ENCODE measurements around the gene PTBP2.
"Not testable (repeated sequence)": the region's sequence is repeated elsewhere in the genome, so short reads cannot be mapped to it uniquely, and the experiment has no call there.

The PTBP2 gene

DNA sequence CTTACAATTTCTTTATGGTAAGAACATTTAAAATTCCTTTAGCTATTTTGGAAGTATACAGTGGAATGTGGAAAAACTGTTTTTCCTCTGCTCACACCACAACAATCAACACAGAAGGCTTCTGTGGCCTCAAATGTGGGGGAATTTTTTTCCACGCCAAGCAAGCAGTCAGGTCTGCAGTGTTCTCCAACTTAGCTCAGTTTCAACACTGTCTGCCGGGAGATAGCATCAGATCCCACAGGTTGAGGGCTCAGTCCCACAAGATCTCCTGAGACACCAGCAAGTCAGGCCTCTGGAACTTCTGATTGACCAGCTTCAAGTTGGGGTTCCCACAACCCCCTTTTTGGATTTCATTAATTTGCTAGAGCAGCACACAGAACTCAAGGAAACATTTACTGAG is 50.3 kb downstream of the PTBP2 start:
- Histone ChIP-seq H3K4me1 (ENCODE audit: control insufficient read depth, insufficient read depth, low read length) (peaks cover 8% of the 10 kb centered on the region; the same call in 1 of the 2 replicates), H3K9me3 (ENCODE audit: control insufficient read depth, insufficient read depth, low read depth, low read length) (no peaks in the 10 kb centered on the region), H3K27ac (ENCODE audit: low read depth, low read length) (no peak overlapping the region), H3K9ac (ENCODE audit: low read length) (no peak overlapping the region), H3K36me3 (ENCODE audit: control insufficient read depth, insufficient read depth, low read length) (peaks cover 62% of the 10 kb centered on the region), H3K27me3 (ENCODE audit: control insufficient read depth, insufficient read depth, low read length) (no peaks in the 10 kb centered on the region), H3K4me3 (ENCODE audit: low read depth, low read length) (no peak overlapping the region)

DNA sequence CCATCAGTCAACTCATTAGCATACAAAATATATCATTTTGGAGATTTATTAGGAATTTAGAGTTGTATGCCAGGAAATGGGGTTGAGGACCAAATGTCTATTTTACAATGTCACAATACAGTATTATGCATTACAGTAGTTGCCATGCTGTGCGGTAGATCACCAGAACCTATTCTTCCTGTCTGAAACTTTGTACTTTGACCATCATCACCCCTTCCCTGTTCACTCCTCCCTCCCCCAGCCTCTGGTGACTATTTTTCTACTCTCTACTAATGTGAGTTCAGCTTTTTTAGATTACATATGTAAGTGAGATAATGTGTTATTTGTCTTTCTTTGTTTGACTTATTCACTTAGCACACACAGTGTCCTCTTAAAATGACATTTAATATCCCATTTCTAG is 50.8 kb downstream of the PTBP2 start:
- H3K4me3 ChIP-seq (ENCODE audit: low read depth, low read length): no peak overlapping the region
- no peak overlapping the region for H3K27ac ChIP-seq (ENCODE audit: low read depth, low read length)
- no peaks in the 10 kb centered on the region for H3K27me3 ChIP-seq (ENCODE audit: control insufficient read depth, insufficient read depth, low read length)
- no peak overlapping the region for H3K9ac ChIP-seq (ENCODE audit: low read length)
- H3K4me1 ChIP-seq (ENCODE audit: control insufficient read depth, insufficient read depth, low read length): peaks cover 8% of the 10 kb centered on the region; the same call in 1 of the 2 replicates
- peaks cover 67% of the 10 kb centered on the region for H3K36me3 ChIP-seq (ENCODE audit: control insufficient read depth, insufficient read depth, low read length)
- no peaks in the 10 kb centered on the region for H3K9me3 ChIP-seq (ENCODE audit: control insufficient read depth, insufficient read depth, low read depth, low read length)

DNA sequence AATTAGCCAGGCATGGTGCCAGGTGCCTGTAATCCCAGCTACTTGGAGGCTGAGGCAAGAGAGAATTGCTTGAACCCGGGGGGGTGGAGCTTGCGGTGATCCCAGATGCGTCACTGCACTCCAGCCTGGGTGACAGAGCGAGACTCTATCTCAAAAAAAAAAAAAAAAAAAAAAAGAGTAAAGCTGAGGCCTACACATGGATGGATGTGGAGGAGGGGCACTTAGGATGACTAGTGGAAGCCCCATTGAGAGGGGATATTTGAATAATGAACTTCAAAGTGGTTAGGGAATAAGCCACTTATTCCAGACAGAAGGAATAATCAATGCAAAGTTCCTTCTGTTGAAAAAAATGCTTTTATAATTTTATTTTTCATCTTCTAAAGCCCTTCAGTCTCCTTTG is 51.4 kb downstream of the PTBP2 start:
- Histone ChIP-seq H3K9ac (ENCODE audit: low read length) (no peak overlapping the region), H3K27ac (ENCODE audit: low read depth, low read length) (no peak overlapping the region), H3K4me1 (ENCODE audit: control insufficient read depth, insufficient read depth, low read length) (peaks cover 8% of the 10 kb centered on the region; the same call in 1 of the 2 replicates), H3K4me3 (ENCODE audit: low read depth, low read length) (no peak overlapping the region), H3K9me3 (ENCODE audit: control insufficient read depth, insufficient read depth, low read depth, low read length) (no peaks in the 10 kb centered on the region), H3K27me3 (ENCODE audit: control insufficient read depth, insufficient read depth, low read length) (no peaks in the 10 kb centered on the region), H3K36me3 (ENCODE audit: control insufficient read depth, insufficient read depth, low read length) (peaks cover 69% of the 10 kb centered on the region)

DNA sequence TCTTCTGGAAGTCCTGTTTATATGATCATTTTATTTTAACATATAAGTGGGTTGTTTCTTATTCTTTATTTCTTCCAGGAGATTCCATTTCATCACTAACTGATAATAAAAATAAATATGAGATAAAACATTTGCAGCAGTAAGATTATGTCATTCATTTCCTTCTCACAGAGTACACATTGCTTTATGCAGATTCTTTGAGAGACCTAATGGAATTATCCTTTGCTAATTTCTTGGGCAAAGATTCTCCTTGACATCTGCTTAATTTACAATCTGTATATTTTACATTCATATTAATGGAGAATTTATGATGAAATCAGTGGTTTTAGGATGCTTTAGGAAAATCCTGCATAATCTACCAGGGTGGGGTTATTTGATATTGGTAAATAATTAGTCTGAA is 60.6 kb downstream of the PTBP2 start:
- H3K27me3 ChIP-seq (ENCODE audit: control insufficient read depth, insufficient read depth, low read length): no peaks in the 10 kb centered on the region
- H3K4me1 ChIP-seq (ENCODE audit: control insufficient read depth, insufficient read depth, low read length): no peaks in the 10 kb centered on the region
- no peak overlapping the region for H3K4me3 ChIP-seq (ENCODE audit: low read depth, low read length)
- peaks cover 93% of the 10 kb centered on the region for H3K36me3 ChIP-seq (ENCODE audit: control insufficient read depth, insufficient read depth, low read length)
- H3K9ac ChIP-seq (ENCODE audit: low read length): no peak overlapping the region
- no peak overlapping the region for H3K27ac ChIP-seq (ENCODE audit: low read depth, low read length)
- H3K9me3 ChIP-seq (ENCODE audit: control insufficient read depth, insufficient read depth, low read depth, low read length): no peaks in the 10 kb centered on the region

DNA sequence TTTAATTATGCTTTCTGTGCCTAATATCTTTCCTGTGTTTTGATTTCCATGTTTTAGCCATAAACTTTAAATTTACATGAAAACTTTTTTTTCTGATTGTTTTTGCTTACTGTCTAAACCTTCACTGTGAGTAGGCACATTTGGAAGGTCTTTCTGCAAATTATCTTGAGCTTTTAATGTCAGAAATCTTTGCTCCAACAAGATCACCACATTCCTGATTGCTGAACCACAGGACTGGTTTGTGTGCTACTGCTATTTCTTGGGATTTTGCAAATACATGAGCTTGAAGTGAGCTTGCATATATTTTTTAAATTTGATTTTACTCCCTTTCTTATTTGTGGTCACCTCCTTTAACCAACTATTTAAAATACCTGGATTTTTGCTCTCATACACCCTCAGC is 61.3 kb downstream of the PTBP2 start:
- Histone ChIP-seq H3K27ac (ENCODE audit: low read depth, low read length) (no peak overlapping the region), H3K27me3 (ENCODE audit: control insufficient read depth, insufficient read depth, low read length) (no peaks in the 10 kb centered on the region)

DNA sequence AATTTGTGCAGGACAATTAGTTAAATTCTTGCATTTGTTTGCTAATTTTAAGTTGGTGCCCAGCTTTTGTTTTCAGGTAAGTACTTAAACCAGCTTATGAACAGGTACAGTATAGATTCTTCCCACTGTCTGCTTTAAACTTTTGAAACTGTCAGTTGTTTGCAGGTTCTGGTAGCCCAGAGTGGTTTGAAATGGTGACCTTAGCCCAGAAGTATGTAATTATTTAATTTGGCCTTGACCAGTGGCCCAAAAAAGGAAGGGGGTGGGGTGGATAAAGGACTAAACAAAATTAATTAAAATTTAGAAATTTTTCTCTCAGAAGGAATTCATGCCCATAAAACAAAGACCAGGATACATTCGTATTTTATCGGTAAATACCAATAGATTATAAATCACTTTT is 69.0 kb downstream of the PTBP2 start:
- H3K27me3 ChIP-seq (ENCODE audit: control insufficient read depth, insufficient read depth, low read length): no peaks in the 10 kb centered on the region
- no peak overlapping the region for H3K9ac ChIP-seq (ENCODE audit: low read length)
- H3K9me3 ChIP-seq (ENCODE audit: control insufficient read depth, insufficient read depth, low read depth, low read length): no peaks in the 10 kb centered on the region
- no peak overlapping the region for H3K4me3 ChIP-seq (ENCODE audit: low read depth, low read length)
- H3K36me3 ChIP-seq (ENCODE audit: control insufficient read depth, insufficient read depth, low read length): peaks cover 81% of the 10 kb centered on the region
- H3K27ac ChIP-seq (ENCODE audit: low read depth, low read length): no peak overlapping the region
- no peaks in the 10 kb centered on the region for H3K4me1 ChIP-seq (ENCODE audit: control insufficient read depth, insufficient read depth, low read length)

More for the DNA sequence above, 61.3 kb downstream of the PTBP2 start:
- H3K36me3 ChIP-seq (ENCODE audit: control insufficient read depth, insufficient read depth, low read length): peaks cover 96% of the 10 kb centered on the region
- H3K4me3 ChIP-seq (ENCODE audit: low read depth, low read length): no peak overlapping the region
- no peak overlapping the region for H3K9ac ChIP-seq (ENCODE audit: low read length)
- H3K4me1 ChIP-seq (ENCODE audit: control insufficient read depth, insufficient read depth, low read length): no peaks in the 10 kb centered on the region
- H3K9me3 ChIP-seq (ENCODE audit: control insufficient read depth, insufficient read depth, low read depth, low read length): no peaks in the 10 kb centered on the region

DNA sequence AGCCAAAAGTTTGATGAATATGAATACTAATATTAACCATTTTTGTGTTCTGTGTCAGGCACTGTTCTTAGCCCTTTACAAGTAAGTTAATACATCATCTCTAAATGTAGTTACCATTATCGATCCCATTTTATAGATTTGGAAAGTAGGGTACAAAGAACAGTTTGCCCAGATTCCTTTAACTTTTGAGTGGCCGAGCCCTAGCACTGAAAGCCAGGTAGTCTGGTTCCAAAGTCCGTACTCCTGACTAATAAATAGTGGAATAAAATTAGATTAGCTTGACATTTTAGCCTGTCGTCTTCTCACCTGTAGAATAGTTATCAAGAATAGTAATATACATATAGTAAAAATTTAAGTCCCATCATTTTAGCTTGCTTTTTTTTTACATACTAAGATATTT is 70.6 kb downstream of the PTBP2 start:
- Histone ChIP-seq H3K27me3 (ENCODE audit: control insufficient read depth, insufficient read depth, low read length) (no peaks in the 10 kb centered on the region), H3K9ac (ENCODE audit: low read length) (no peak overlapping the region), H3K36me3 (ENCODE audit: control insufficient read depth, insufficient read depth, low read length) (peaks cover 70% of the 10 kb centered on the region), H3K27ac (ENCODE audit: low read depth, low read length) (no peak overlapping the region), H3K4me3 (ENCODE audit: low read depth, low read length) (no peak overlapping the region), H3K9me3 (ENCODE audit: control insufficient read depth, insufficient read depth, low read depth, low read length) (no peaks in the 10 kb centered on the region), H3K4me1 (ENCODE audit: control insufficient read depth, insufficient read depth, low read length) (no peaks in the 10 kb centered on the region)

DNA sequence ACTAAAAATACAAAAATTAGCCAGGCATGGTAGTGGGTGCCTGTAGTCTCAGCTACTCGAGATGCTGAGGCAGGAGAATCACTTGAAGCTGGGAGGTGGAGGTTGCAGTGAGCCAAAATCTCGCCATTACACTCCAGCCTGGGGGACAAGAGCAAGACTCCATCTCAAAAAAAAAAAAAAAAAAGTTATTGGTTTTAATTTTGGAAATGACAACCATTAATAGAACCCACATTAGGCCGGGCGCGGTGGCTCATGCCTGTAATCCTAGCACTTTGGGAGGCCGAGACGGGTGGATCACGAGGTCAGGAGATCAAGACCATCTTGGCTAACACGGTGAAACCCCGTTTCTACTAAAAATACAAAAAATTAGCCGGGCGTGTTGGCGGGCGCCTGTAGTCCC is 80.1 kb downstream of the PTBP2 start:
- not testable (repeated sequence) for H3K4me1 ChIP-seq (ENCODE audit: control insufficient read depth, insufficient read depth, low read length); H3K27me3 ChIP-seq (ENCODE audit: control insufficient read depth, insufficient read depth, low read length); H3K9me3 ChIP-seq (ENCODE audit: control insufficient read depth, insufficient read depth, low read depth, low read length); H3K9ac ChIP-seq (ENCODE audit: low read length); H3K4me3 ChIP-seq (ENCODE audit: low read depth, low read length); H3K27ac ChIP-seq (ENCODE audit: low read depth, low read length)
- peaks cover 39% of the 10 kb centered on the region for H3K36me3 ChIP-seq (ENCODE audit: control insufficient read depth, insufficient read depth, low read length)

DNA sequence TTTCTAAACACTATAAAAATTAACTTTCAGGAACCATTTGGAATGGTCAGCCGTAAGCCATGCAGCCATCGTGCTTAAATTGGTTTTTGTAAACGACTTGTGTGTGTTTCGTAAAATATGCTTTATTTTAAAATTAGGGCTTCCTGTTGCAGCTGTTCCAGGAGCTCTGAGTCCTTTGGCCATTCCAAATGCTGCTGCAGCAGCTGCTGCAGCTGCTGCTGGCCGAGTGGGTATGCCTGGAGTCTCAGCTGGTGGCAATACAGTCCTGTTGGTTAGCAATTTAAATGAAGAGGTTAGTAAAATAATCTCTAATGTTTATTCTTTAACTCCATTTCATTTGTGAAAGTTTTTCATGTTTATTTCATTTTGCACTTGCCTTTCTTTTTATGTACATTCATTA is 83.1 kb downstream of the PTBP2 start:
- H3K36me3 ChIP-seq (ENCODE audit: control insufficient read depth, insufficient read depth, low read length): peaks cover 58% of the 10 kb centered on the region
- no peaks in the 10 kb centered on the region for H3K27me3 ChIP-seq (ENCODE audit: control insufficient read depth, insufficient read depth, low read length)
- no peak overlapping the region for H3K27ac ChIP-seq (ENCODE audit: low read depth, low read length)
- no peak overlapping the region for H3K4me3 ChIP-seq (ENCODE audit: low read depth, low read length)
- H3K9ac ChIP-seq (ENCODE audit: low read length): no peak overlapping the region
- no peaks in the 10 kb centered on the region for H3K9me3 ChIP-seq (ENCODE audit: control insufficient read depth, insufficient read depth, low read depth, low read length)
- H3K4me1 ChIP-seq (ENCODE audit: control insufficient read depth, insufficient read depth, low read length): no peaks in the 10 kb centered on the region

DNA sequence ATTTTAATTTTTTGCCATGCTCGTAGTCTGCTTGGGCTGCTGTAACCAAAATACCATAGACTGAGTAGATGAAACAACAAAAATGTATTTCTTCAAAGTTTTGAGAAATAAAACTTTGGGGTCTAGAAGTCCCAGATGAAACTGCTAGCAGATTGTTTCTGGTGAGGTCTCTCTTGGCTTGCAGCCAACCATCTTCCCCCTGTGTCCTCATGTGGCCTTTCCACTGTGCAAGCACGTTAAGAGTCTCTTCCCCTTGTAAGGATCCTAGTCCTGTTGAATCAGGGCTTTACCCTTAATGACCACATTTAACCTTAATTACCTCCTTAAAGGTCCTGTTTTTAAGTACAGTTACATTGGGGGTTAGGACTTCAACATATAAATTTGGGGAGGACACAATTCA is 86.6 kb downstream of the PTBP2 start:
- Histone ChIP-seq H3K9me3 (ENCODE audit: control insufficient read depth, insufficient read depth, low read depth, low read length) (no peaks in the 10 kb centered on the region), H3K27ac (ENCODE audit: low read depth, low read length) (no peak overlapping the region), H3K4me1 (ENCODE audit: control insufficient read depth, insufficient read depth, low read length) (no peaks in the 10 kb centered on the region), H3K9ac (ENCODE audit: low read length) (no peak overlapping the region), H3K27me3 (ENCODE audit: control insufficient read depth, insufficient read depth, low read length) (no peaks in the 10 kb centered on the region), H3K36me3 (ENCODE audit: control insufficient read depth, insufficient read depth, low read length) (peaks cover 72% of the 10 kb centered on the region), H3K4me3 (ENCODE audit: low read depth, low read length) (no peak overlapping the region)

DNA sequence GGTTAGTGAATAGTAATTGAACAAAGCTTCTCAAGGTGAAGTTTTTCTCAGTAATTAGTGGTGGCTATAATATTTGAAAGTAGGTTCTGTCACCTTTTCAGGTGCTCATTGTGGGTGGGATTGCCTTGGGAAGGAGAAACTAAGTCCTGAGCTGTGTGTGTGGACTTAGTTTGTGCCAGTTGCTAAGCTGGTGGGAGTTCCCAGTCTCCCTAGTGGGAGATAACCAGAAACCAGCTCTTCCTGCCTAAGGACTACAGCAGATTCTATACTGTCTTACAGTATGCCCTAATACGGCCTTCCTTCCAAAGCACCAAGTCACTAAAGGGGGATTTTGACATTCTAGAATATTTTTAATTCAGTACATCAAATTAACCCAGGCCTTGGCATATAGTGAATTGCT is 94.3 kb downstream of the PTBP2 start:
- H3K36me3 ChIP-seq (ENCODE audit: control insufficient read depth, insufficient read depth, low read length): peaks cover 41% of the 10 kb centered on the region

DNA sequence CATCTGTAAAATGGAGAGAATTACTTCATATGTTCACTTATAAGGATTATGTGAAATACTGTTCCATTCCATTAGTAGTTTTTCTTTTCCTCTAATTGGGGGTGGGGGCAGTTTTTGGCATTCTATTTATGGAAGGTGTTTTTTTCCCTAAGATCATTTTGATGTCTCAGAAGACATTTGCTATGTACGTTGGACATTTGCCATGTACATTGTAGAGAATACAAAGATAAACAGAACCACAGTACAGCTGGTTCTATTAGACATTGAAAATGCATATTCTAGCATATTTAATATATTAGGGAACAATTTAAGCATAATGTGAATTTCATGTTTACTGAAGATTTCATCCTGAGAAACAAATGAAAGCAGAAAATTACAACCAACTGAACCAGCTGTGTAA is 98.5 kb downstream of the PTBP2 start:
- H3K9ac ChIP-seq (ENCODE audit: low read length): no peak overlapping the region
- no peaks in the 10 kb centered on the region for H3K4me1 ChIP-seq (ENCODE audit: control insufficient read depth, insufficient read depth, low read length)
- H3K9me3 ChIP-seq (ENCODE audit: control insufficient read depth, insufficient read depth, low read depth, low read length): no peaks in the 10 kb centered on the region
- H3K4me3 ChIP-seq (ENCODE audit: low read depth, low read length): no peak overlapping the region
- no peak overlapping the region for H3K27ac ChIP-seq (ENCODE audit: low read depth, low read length)
- peaks cover 11% of the 10 kb centered on the region; the same call in 1 of the 2 replicates for H3K36me3 ChIP-seq (ENCODE audit: control insufficient read depth, insufficient read depth, low read length)
- no peaks in the 10 kb centered on the region for H3K27me3 ChIP-seq (ENCODE audit: control insufficient read depth, insufficient read depth, low read length)

More for the DNA sequence above, 94.3 kb downstream of the PTBP2 start:
- no peaks in the 10 kb centered on the region for H3K9me3 ChIP-seq (ENCODE audit: control insufficient read depth, insufficient read depth, low read depth, low read length)
- no peak overlapping the region for H3K27ac ChIP-seq (ENCODE audit: low read depth, low read length)
- H3K4me3 ChIP-seq (ENCODE audit: low read depth, low read length): no peak overlapping the region
- H3K4me1 ChIP-seq (ENCODE audit: control insufficient read depth, insufficient read depth, low read length): no peaks in the 10 kb centered on the region
- H3K27me3 ChIP-seq (ENCODE audit: control insufficient read depth, insufficient read depth, low read length): no peaks in the 10 kb centered on the region
- H3K9ac ChIP-seq (ENCODE audit: low read length): no peak overlapping the region

All from HUES6 (cell line).